ENCODE data around the gene PLLP.

PLLP gene

DNA sequence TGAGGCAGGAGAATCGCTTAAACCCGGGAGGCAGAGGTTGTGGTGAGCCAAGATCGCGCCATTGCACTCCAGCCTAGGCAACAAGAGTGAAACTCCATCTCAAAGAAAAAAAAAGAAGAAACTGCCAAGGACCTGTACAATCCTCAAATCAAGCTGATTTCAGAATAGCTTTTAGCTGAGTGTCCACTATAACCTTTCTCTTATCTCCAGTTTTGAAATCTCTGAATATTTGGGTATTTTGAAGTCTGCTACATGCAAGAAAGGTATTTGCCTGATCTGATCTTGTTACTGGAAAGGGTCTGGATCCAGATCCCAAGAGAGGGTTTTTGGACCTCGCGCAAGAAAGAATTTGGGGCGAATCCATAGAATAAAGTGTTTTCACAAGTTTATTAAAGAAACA, 58.5 kb downstream of the PLLP start:
- DNase-seq (ENCODE audit: low read depth in 3 of 3) = no peak

- DNase-seq (ENCODE audit: low read depth in 3 of 3) = no peak
Observed at GRCh38 chr16:57224651-57225335, 59.7 kb downstream of the PLLP start.

DNA sequence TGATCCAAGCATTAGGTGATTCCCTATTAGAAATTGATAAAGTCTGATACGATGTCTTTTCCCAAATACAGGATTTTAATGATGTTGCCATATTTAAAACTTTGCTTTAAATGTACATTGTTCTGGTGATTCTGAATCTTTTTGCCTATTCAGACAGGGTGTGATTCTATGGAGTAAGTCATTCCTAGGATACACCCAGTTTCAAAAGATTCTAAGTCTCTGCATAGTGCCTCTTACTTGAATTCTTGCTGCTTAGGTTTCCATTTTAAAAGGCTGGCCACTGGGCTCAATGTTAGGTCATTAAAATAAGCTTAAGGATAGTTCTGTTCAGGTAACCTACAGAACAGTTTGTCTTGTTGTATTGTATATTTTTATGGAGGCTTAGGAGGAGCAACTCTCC, 61.4 kb downstream of the PLLP start:
- DNase-seq (ENCODE audit: low read depth in 3 of 3) = no peak

DNA sequence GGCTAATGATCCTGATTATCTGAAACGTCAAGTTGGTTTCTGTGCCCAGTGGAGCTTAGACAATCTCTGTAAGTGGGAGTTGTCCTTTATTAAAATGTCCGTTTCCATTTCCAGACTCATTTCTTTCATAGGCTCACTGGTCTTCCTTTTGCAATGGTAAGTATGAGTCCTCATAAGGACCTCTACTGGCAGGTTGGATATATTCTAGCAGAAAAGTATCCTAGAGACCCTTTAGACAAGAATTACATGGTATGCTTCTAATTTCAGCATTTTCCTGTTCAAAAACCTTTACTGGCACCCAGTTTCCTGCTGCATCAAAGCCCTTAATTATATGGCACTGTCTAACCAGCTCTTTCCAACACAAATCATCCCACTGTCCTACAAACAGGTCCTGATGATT, 67.5 kb downstream of the PLLP start:
- no peak for DNase-seq (ENCODE audit: low read depth in 3 of 3)

DNA sequence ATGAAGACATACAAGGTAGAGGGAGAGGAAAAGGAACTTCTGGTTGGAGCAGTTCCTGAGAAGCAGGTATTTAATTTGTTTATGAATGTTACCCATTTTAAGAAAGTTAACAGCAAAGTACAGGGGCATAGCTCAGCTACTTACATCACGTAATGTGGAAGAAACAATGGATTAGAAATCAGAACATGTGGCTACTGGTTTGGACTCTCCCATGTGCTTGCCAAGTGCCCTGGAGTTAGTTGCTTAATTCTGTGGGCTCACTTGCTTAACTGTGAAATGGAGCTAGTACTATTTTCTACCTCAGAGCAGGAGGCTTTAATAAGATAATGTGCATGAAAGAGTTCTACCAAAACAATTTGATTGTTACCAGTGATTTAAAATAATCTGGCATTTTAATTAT, 71.0 kb downstream of the PLLP start:
- DNase-seq (ENCODE audit: low read depth in 3 of 3) = no peak

GRCh38 chr16:57209780-57210179, 74.7 kb downstream of the PLLP start:
- no peak for DNase-seq (ENCODE audit: low read depth in 3 of 3)

DNA sequence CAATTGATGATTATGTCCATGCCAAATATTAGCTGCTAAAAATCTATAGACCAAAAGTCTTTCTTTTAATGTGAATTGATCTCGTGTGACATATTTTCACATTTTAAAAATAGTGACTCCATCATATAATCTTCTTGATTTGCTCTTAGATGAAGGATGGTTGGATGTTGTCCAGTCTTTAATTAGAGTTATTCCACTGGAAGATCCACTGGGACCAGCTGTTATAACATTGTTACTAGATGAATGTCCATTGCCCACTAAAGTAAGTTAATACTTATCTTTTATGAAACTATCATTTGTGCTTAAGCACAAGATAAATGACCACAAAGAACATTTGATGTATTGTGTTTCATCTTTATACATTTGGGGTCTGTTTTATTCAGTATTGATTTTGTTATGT, 75.5 kb downstream of the PLLP start:
- no peak for DNase-seq (ENCODE audit: low read depth in 3 of 3)

All from stimulated activated CD4-positive, alpha-beta T cell treated with anti-CD3 and anti-CD28 coated beads, TNF-alpha, amount 100 ng/mL, for 4 hours (primary cell).